Uterus (tissue), 4 donors: ENCODE data around the gene RDH8. TPM values are rescaled to one million over a fixed set of nuclear protein-coding genes. Genes with fewer than 3 reads are reported as not detected.

Experiments
- DNase-seq, 2 donors: peaks; one replicate each; pipeline ENCODE4 v3.0.0-alpha.2; 2019 to 2020
- H3K27ac ChIP-seq, 2 donors: fragments of 200-600 bp; sonication (generic); 1 replicate in 1 of 2; 2 replicates in 1 of 2; pipeline ENCODE4 v1.5.1; 2016 to 2018
- H3K27me3 ChIP-seq, 2 donors: fragments of 200-600 bp; sonication (generic); one replicate each; pipeline ENCODE4 v1.5.1; 2018 to 2019; ENCODE audit warnings: control low read depth in 1 of 2
- H3K36me3 ChIP-seq, 2 donors: fragments of 200-600 bp; sonication (generic); one replicate each; pipeline ENCODE4 v1.5.1; 2019; ENCODE audit warnings: control low read depth in 1 of 2
- H3K4me1 ChIP-seq, 2 donors: fragments of 200-600 bp; sonication (generic); one replicate each; pipeline ENCODE4 v1.5.1; 2018 to 2019; ENCODE audit warnings: control low read depth in 1 of 2
- H3K4me3 ChIP-seq, 2 donors: fragments of 200-600 bp; sonication (generic); 1 replicate in 1 of 2; 2 replicates in 1 of 2; pipeline ENCODE4 v1.5.1; 2018 to 2019; ENCODE audit warnings: mild to moderate bottlenecking in 1 of 2
- H3K9me3 ChIP-seq, 2 donors: fragments of 200-600 bp; sonication (generic); one replicate each; pipeline ENCODE4 v1.5.1; 2019; ENCODE audit warnings: control low read depth in 1 of 2
- CTCF ChIP-seq, 4 experiments: fragments of 200-600 bp in 2 of 4; fragments of 450-650 bp in 2 of 4; sonication (generic) in 2 of 4; IDR thresholded peaks; one replicate each; pipeline ENCODE4 v1.5.1; 2016 to 2019; ENCODE audit warnings: antibody characterized with exemption in 4 of 4, mild to moderate bottlenecking in 2 of 4, moderate library complexity in 1 of 4
- POLR2A ChIP-seq, 2 donors: fragments of 450-650 bp; IDR thresholded peaks; one replicate each; pipeline ENCODE4 v1.6.1; 2016; ENCODE audit warnings: antibody characterized with exemption in 2 of 2, mild to moderate bottlenecking in 1 of 2, moderate library complexity in 1 of 2
- intact Hi-C: fragments of 100-400 bp; cut with DNase I; formaldehyde crosslinking; loops from one replicate; pipeline ENCODE4 v1.15.1; 2023; ENCODE audit warnings: low total_unique reads
- total RNA-seq, 4 donors: library from RNA; depleted of rRNA in 3 of 4; stranded (reverse); fragments of >200 nt in 3 of 4; gene quantifications; one replicate each; pipeline versions ENCODE4 v1.1.0 to v1.2.4, GENCODE V29; 2014 to 2023
- donor health status: DM: yes; HTN: yes; CAD: no.

The RDH8 gene
- total RNA-seq, 4 donors from 2014 or later = not detected

- DNase-seq = peak; percentile 37 to 78
- Histone ChIP-seq H3K27me3 (no peaks in the 10 kb centered on the region), H3K4me3 (no peak overlapping the region), H3K4me1 (no peaks in the 10 kb centered on the region), H3K36me3 (no peaks in the 10 kb centered on the region), H3K9me3 (no peaks in the 10 kb centered on the region), H3K27ac (peak overlapping the region; percentile 63 to 68)
- intact Hi-C loops = no loop called here
- TF ChIP-seq POLR2A (IDR thresholded peaks at IDR 0.05) = no peak
- no peak for TF ChIP-seq CTCF (IDR thresholded peaks at IDR 0.05)
Observed at GRCh38 chr19:9986787-9987281, 26.4 kb upstream of the RDH8 start.

- Histone ChIP-seq H3K4me3 (no peak overlapping the region), H3K36me3 (no peaks in the 10 kb centered on the region), H3K27me3 (no peaks in the 10 kb centered on the region), H3K4me1 (no peaks in the 10 kb centered on the region), H3K9me3 (no peaks in the 10 kb centered on the region), H3K27ac (no peak overlapping the region)
- no peak for TF ChIP-seq POLR2A (IDR thresholded peaks at IDR 0.05)
- no peak for TF ChIP-seq CTCF (IDR thresholded peaks at IDR 0.05)
- DNase-seq = no peak
- intact Hi-C loops = no loop called here
Observed at GRCh38 chr19:9989504-9989903, 23.8 kb upstream of the RDH8 start.

GRCh38 chr19:9991425-9992191 lies 21.7 kb upstream of the RDH8 start:
- H3K4me3 ChIP-seq = no peak overlapping the region
- TF ChIP-seq CTCF (IDR thresholded peaks at IDR 0.05) (no peak), POLR2A (IDR thresholded peaks at IDR 0.05) (no peak)
- no peak for DNase-seq
- no peaks in the 10 kb centered on the region for H3K9me3 ChIP-seq
- H3K36me3 ChIP-seq = no peaks in the 10 kb centered on the region
- intact Hi-C loops = no loop called here
- H3K27ac ChIP-seq = no peak overlapping the region
- no peaks in the 10 kb centered on the region for H3K4me1 ChIP-seq
- H3K27me3 ChIP-seq = no peaks in the 10 kb centered on the region

GRCh38 chr19:9995084-9995483 lies 18.2 kb upstream of the RDH8 start:
- TF ChIP-seq POLR2A (IDR thresholded peaks at IDR 0.05) (no peak), CTCF (IDR thresholded peaks at IDR 0.05) (no peak)
- Histone ChIP-seq H3K4me3 (no peak overlapping the region), H3K27me3 (no peaks in the 10 kb centered on the region), H3K27ac (no peak overlapping the region), H3K36me3 (no peaks in the 10 kb centered on the region), H3K9me3 (no peaks in the 10 kb centered on the region), H3K4me1 (no peaks in the 10 kb centered on the region)
- intact Hi-C loops = no loop called here
- no peak for DNase-seq

GRCh38 chr19:9995999-9996398 lies 17.3 kb upstream of the RDH8 start:
- Histone ChIP-seq H3K4me3 (no peak overlapping the region), H3K27me3 (no peaks in the 10 kb centered on the region), H3K4me1 (no peaks in the 10 kb centered on the region), H3K36me3 (no peaks in the 10 kb centered on the region), H3K9me3 (no peaks in the 10 kb centered on the region), H3K27ac (no peak overlapping the region)
- no peak for DNase-seq
- no peak for TF ChIP-seq POLR2A (IDR thresholded peaks at IDR 0.05)
- no peak for TF ChIP-seq CTCF (IDR thresholded peaks at IDR 0.05)
- intact Hi-C loops = no loop called here
